SH-SY5Y (cell line): Measurements from ENCODE around the gene ANKS3.

Experiments
- GATA2 ChIP-seq: IDR thresholded peaks from 2 replicates; pipeline ENCODE4 v1.6.1; 2011; ENCODE audit warnings: mild to moderate bottlenecking, low read depth, low read length
- GATA3 ChIP-seq: IDR thresholded peaks from 2 replicates; pipeline ENCODE4 v1.6.1; 2011; ENCODE audit warnings: low read depth, mild to moderate bottlenecking, low read length, moderate library complexity

ANKS3 gene

GRCh38 chr16:4714996-4715395 lies 19.1 kb downstream of the ANKS3 start:
- TF ChIP-seq GATA2 (no peak), GATA3 (no peak)

DNA sequence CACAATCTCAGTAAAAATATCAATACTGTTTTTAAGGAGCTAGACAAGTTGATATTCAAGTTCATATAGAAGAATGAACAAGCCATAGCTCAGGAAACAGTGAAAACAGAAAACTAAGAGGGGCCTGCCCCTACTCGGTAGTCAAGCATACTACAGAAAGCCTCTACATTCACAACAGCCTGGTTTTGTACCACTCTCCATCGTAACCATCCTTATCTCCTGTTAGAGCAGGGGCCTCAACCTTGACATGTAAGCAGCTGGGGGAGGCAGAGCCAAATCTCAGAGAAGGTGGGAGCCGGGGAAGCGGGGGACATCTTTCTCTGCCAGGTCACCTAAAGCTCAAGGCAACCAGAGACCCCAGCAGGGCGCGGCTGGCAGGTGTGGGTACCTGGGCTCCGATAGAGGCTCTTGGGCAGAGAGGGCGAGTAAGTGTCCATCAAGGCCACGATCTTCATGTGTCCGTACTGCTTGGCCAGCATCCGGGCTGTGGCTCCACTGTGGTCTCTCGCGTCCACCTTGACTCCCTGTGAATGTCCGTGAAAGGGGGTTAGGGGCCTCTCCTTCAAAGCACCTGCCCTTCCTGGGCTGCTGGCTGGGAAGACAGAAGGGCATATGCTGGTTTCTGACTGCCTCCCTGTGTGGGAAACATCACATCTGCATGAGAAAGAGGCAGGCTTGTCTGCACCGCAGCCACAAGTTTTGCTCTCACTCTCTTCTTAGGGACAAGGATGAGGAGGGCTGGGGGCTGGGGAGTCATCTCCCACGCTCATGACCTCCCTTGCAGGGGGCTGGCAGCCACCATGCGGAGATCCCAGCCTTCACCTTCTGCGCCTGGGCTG lies 20.2 kb downstream of the ANKS3 start:
- TF ChIP-seq GATA3 (no peak), GATA2 (no peak)

GRCh38 chr16:4709481-4709880 lies 24.6 kb downstream of the ANKS3 start:
- no peak for TF ChIP-seq GATA2
- no peak for TF ChIP-seq GATA3

- TF ChIP-seq GATA2 (no peak), GATA3 (no peak)
Measured at GRCh38 chr16:4706871-4707270, 27.2 kb downstream of the ANKS3 start.

DNA sequence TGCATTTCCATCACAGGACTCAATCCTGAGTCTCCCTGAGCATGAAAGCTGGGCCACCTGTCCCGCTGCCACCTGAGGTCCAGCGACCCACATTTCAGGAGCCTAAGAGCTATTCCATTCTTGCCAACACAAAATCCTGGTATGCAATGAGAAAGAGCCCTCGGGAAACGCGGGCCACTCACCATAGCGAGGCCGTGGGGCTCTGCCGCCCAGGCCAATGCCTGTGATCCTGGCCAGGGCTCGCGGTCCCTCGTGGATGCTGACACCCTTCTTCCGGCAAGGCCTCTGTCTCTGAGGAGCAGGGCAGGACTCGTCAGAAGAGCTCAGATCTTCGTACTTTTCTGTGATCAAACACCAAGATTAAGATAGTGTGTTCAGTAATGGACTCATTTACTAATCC lies 29.2 kb downstream of the ANKS3 start:
- TF ChIP-seq GATA3, result no peak
- TF ChIP-seq GATA2, result no peak

DNA sequence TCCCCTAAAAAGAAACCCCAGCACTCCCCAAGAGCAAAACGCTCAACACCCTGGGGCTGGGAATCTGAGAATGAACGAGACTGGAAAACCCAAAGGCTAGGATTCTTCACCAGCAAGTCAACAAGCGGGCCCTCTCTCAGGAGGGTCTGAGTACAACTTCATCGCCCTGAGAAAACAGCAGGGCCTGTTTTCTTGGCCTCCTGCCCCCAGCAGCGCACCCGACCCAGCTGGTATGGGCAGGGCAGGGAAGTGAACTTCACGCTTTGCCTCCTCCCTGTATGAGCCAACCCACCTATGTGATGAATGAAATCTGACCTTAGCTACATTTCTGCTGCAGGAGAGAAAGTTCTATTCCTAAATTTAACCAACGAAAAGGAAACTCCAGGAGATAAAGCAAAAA lies 29.6 kb downstream of the ANKS3 start:
- TF ChIP-seq GATA2 (no peak), GATA3 (no peak)

DNA sequence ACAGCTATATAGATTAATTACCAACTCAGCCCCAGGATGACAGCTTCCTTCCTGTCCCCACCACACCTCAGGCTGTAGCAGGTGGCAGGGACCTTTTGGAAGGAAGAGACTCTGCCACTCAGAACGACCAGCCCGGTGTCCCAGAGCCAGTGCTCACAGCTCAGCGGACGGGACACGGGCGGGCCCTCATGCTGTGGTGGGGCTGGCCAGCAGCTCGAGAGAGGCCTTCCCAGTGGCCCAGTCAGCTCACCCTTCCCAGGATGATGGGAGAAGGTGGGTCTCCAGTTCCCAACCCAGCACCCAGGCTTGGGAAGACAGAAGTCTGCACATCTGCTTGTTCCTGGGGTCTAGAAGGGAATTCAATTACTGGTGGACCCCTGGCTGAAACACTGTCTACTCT lies 30.2 kb downstream of the ANKS3 start:
- TF ChIP-seq GATA2 (no peak), GATA3 (no peak)

GRCh38 chr16:4702466-4702808 lies 31.6 kb downstream of the ANKS3 start:
- TF ChIP-seq GATA2, result no peak

DNA sequence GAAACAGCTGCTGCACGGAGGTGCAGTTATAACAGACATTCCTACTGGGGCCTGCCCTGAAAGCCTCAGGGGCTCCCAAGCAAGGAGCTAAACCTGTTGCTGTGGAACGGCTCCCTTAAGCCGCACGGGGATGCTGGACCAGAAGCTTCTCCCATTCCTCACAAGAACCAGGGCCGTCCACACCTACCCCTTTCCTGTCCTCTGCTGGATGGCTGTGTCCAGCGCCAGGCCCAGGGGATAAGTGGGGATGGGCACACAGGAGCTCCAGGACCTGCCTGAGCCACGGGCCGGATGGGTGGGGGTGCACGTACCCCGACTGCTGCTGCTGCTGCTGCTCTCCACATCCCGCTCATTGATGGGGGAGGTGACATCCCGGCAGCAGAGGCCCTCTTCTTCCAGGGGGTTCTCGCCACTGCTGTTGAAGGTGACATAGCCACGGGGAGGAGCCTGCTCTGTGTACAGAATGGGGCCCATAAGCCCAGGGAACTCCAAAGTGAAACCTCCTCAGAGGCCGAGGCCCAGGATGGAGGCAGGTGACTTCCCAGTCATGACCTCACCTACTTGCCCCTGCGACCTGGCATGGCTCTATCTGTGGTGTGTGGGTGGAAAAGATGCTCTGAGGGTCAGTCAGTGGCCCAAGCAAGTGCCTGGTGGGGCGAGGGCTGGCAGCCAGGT lies 32.1 kb downstream of the ANKS3 start:
- TF ChIP-seq GATA2 (no peak), GATA3 (no peak)

DNA sequence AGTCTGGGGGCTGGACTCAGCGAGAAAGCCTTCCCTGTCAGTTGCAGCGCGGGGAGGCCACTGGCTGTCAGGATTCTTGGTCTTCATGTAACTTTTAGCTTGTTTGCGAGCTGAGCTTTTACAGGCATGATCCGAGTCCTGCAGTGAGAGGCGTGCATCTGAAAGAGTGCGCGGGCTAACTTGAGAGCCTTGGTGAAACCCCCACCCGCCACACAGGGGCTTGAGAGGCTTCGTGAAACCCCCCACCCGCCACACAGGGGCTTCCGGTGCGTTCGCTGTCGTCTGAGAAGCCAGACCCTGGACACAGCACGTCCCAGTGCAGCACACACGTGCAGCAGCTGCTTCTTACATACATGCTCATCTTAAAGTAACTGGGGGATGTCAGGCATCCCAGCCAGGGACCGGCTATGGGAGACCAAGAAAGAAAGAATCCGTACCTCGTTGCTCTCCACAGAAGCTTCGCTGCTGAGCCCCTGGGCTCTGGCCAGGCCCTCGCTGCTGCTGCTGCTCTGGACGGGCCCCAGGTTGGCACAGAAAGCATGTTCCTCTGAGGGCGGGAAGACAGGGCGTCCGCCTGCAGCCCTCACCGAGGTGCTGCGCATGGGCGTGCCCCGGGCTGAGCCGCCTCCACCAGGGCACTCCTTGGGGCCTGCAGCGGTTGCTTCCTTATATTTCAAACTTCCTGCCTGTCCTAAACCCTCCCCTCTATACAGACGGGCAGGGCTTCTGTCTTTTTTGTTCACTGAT lies 32.9 kb downstream of the ANKS3 start:
- TF ChIP-seq GATA3, result no peak
- no peak for TF ChIP-seq GATA2

- TF ChIP-seq GATA3, result no peak
- no peak for TF ChIP-seq GATA2
Measured at GRCh38 chr16:4700380-4700996, 33.6 kb downstream of the ANKS3 start.

DNA sequence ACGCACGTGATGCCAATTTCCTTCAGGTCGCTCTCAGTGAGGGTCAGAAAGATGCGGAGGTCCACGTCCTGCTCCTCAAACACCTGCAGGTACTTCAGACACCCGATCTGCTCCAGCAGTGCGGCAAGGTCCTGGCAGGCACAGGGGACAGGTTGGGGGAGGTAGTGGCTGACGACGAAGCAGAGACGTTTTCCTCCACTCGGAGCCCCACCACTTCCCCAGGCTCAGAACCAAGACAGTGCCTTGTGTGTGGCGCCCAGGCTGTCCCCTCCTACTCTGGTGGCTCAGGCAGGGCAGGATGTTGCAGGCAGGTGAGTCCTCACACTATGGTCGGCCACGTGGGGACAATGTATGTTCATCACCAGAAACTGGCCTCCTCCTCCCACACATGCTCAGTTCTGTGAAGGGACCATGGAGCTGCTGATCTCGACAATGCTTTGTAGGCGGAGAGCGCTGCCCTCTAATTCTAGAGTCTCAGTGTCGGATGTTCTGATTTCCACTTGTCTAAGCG lies 35.0 kb downstream of the ANKS3 start:
- TF ChIP-seq GATA2 (no peak), GATA3 (no peak)

GRCh38 chr16:4698321-4699045 lies 35.6 kb downstream of the ANKS3 start:
- TF ChIP-seq GATA2 (no peak), GATA3 (no peak)
